SKM-1 treated with dmso at 0.1 percent for 144 hours (cell line): Measurements from ENCODE around the gene DOHH.
A peak's percentile ranks its signal among the peaks of the same experiment; 100 is the strongest.

Experiments
- DNase-seq: peaks from one replicate; lab custom pipeline; 2025; ENCODE audit not compliant: unreplicated experiment; lab: John Stamatoyannopoulos, UW

The DOHH gene

GRCh38 chr19:3505598-3506383, 5.3 kb upstream of the DOHH start, which contains the start of gene FZR1:
FZR1 (plus strand) TSS chr19:3506311; CDS start chr19:3522990, 16,679 bp downstream.
- peak; percentile 95 for DNase-seq

GRCh38 chr19:3504735-3505134, 4.3 kb upstream of the DOHH start:
- DNase-seq, result no peak

DNA sequence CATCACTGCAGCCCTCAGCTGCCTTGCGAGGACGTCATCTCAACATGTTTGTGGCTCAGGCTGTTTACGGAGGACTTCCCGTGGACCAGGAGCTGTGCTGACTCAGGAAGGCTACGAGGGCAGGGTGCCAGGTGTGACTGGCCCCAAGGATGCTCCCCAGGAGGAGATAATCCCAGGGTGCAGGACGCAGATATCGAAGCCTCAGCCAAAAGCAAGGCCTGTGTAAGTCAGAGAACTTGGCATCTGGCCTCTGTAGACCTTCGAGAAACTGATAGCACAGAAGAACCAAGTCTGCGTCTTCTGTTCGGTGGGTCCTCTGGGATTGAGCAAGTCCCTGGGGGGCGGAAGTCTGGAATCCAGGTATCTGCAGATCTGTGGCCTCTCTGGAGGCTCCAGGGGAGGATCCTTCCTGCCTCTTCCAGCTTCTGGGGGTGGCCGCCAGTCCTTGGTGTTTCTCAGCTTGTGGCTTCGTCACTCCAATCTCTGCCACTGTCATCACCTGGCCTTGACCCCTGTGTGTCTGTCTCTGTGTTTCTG, 2.6 kb upstream of the DOHH start:
- DNase-seq, result no peak

GRCh38 chr19:3501780-3502179, 1.3 kb upstream of the DOHH start:
- DNase-seq, result no peak

GRCh38 chr19:3499738-3500428, 591 bp downstream of the DOHH start:
- DNase-seq, result no peak

GRCh38 chr19:3497757-3498520, 2.5 kb downstream of the DOHH start:
- DNase-seq, result no peak

DNA sequence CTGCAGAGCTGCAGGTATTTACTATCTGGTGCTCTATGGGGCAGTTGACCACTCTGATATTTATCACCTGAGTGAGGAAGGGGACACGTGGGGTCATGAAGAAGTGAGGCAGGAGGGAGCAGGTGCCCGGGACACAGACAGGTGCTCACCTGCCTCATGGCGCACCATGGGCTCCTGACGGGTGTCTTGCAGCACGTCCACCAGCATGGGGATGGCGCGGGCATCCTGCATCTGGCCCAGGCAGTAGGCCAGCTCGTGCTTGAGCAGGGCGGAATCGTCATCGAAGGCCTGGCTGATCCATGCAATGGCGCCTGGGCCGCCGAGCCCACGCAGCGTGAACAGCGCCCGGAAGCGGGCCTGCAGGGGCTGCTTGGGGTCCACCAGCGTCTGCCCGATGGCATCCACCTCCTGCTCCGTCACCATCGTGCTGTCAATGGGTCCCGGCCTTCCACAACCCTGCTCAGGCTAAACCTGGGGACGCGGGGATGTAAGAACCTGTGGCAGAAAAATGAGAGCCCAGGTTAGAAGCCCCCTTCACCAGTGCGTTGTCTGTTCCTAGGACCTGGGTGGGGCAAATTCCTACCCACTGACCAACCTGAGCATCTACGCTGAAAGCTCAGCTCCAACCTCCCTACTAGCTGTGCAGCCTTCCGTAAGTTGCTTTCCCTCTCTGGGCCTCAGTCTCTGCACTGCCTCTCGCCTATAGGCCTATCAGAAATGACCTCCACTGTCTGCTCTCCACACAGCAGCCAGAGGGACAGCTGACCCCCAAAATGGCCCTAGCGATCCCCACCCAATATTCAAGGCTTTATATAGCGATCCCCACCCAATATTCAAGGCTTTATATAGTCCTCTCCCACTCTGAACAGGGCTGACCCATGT, 3.8 kb downstream of the DOHH start:
- DNase-seq, result no peak

DNA sequence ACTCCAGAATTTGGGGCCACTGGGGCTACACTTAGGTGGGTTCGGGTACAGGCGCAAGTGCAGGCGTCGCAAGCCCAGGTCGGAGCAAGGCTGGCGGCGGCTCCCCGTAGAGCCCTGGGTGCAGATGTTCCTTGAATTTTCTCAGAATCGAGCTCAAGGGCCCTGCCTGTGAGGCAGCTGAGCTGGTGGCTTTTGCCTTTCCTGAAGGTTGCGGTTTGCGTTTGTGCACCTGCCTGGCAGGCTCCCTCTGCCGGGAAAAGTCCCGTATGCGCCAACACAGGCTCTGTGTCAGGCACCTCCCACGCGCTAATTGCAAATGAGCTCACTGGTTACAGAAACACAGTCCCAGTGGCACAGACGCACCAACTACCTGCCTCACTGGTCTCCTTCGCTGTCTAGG, 5.9 kb downstream of the DOHH start:
- DNase-seq, result no peak

DNA sequence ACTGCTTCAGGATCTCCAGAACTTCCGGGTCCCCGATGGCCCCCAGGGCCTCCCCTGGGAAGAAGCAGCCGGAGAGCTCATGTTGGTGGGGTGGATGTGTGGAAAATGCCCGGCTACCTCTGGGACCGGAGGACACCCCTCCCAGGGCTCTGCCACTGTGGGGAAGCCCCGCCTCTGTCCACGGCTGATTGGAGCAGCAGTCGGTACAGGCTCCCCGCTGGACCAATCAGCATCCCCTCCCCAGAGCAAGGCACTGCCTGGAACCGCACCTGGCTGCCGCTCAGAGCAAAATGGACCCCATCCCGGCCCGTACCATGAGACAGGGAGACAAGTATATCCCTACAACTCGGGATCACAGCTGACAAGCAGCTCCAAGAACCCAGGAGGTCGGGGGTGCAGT, 6.4 kb downstream of the DOHH start:
- DNase-seq, result no peak

DNA sequence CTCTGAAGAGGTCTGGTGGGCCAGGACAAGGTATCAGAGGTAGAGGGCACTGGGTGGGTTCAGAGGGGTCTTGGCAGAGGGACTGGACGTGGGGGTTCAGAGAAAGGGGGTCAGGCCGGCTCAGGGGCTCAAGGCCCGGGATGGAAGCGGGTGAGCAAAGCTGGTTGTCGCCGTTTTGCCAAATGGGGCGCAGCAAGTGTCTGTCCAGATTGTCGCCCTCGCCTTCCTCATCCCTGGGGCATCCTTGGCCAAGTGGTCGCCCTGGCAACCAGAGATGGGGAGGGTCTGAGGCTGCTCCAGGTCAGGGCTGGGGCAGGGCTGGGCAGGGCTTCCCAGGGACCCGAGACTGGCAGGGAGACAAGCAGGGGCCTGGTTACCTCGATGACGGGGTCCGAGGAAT, 6.8 kb downstream of the DOHH start:
- DNase-seq, result no peak

DNA sequence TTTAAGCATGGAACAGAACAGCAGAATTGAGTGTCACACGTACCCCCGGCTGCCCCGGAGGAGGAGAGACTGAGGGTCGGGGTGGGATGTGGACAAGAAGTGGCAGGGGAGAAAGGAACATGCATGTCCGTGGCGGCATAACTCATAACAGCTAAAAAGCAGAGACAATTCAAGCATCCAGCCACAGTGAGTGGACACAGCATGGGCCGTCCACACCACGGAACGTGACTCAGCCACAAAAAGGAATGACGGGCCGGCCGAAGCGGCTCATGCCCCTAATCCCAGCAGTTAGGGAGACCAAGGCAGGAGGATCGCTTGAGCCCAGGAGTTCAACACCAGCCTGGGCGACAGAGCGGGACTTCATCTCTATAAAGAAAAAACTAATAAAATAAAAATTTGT, 7.6 kb downstream of the DOHH start:
- no peak for DNase-seq

GRCh38 chr19:3492131-3492839, 8.2 kb downstream of the DOHH start:
- no peak for DNase-seq

DNA sequence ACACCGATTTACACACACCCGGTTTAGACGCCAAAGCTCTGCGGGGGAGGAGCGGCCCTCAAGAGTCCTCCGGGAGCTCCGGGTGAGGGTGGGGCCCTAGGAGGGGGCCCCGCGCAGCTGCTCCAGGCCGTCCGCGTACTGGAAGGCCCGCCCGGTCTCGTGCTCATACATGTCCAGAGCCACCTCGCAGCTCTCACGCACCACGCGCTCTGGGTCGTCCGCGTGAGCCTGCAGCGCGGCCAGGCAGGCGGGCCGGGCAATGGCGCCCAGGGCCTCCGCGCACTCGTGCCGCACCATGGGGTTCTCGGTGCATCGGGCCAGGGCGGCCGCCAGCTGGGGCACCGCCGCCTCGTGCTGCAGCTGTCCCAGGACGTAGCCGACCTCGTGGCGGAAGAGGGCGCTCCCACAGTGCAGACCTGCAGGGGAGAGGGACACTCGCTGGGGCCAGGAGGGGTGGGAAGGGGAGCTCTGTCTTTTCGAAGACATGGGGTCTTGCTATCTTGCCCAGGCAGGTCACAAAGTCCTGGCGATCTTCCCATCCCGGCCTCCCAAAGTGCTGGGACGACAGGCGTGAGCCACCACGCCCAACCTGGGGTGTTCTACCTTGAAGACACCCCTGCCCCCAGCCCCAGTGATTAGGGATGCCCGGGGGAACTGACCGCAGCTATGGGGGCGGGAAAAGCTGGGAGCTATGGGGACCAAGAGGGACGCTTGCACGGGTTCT, 8.9 kb downstream of the DOHH start:
- DNase-seq, result no peak

DNA sequence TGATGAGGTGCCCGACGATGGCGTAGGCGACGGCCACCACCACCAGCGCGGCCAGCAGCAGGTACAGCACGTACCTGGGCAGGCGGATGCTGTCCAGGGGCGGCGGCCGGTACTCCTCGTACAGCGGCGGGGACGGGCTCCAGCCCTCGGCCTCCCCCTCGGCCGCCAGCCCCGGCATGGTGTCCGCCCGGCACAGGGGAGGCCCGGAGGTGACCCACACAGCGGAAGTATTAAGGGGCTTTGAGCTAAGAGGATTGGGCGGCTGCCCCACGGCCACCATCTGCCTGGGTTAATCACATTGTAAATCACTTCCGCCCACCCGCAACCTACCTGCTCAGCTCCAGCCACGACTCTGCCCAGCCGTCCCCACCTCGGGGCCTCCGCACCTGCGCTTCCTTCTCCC, 17.2 kb downstream of the DOHH start, which contains the start of gene SMIM44:
Gene SMIM44, minus strand, starts transcription at position 216 of the 403 bp plus-strand sequence. Its CDS starts 38 bp downstream, at position 178.
- no peak for DNase-seq

DNA sequence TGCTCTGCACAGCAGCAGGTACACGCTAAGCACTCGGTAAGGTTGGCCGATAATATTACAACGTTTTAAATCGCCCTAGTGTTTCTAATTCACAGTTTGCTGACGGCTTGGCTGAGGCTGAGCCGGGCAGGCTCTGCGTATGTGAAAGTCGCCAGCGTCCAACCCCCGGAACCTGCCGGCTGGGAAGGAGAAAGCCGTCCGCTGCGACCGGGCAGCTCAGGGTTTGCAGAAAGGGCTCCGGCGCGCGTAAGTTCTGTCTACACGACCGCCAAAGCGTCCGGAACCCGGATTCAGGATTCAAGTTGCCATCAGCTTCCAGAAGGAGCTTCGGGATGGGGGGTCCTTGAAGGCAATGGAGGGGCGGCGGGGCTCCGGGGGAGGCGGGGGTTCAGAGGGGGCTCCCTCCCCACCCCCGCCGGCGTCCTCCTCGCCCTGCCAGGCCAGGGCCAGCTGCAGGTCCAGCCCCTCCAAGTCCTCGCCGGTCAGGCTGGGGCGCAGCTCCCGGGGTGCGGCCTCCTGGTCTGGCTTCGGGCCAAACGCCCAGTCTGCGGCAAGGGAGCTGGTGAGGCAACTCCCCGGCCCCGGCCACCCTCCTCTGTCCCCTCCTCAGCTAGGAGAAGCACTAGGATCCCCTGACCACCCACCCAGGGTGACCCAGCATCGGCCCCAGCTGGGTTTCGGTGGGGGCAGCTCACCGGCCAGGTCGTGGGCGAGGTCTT, 17.8 kb downstream of the DOHH start:
- DNase-seq, result no peak

- DNase-seq, result no peak
Observed at GRCh38 chr19:3481241-3482090, 19.0 kb downstream of the DOHH start.

- DNase-seq, result no peak
Observed at GRCh38 chr19:3480383-3481091, 19.9 kb downstream of the DOHH start, which contains the start of gene SMIM24. SMIM24 (minus strand) TSS chr19:3480525; CDS start chr19:3480463, 62 bp downstream.
